ENCODE results near the gene EIF2B4. TPM values are rescaled to one million over a fixed set of nuclear protein-coding genes. Genes with fewer than 3 reads are reported as not detected.

Gene EIF2B4
- total and polyA plus RNA-seq, 2 of the 13 experiments (the other 11 are each of a cell fraction or from before 2014, with no cell fraction given), result 91.5 to 96.4 TPM

GRCh38 chr2:27322766-27323595 lies 47.2 kb downstream of the EIF2B4 start, which contains the start of gene MPV17 (continued):
- peak; percentile 95 for TF ChIP-seq MXD1 (CRISPR knock-in tag; IDR thresholded peaks at IDR 0.05)
- peak; percentile 94 for TF ChIP-seq ARID4A (CRISPR knock-in tag; IDR thresholded peaks at IDR 0.05; ENCODE audit: borderline replicate concordance)
- TF ChIP-seq ATF4 (CRISPR knock-in tag; IDR thresholded peaks at IDR 0.05), result no peak
- TF ChIP-seq ZC3H4 (CRISPR knock-in tag; IDR thresholded peaks at IDR 0.05; ENCODE audit: borderline replicate concordance), result peak; percentile 59
- TF ChIP-seq ZKSCAN5 (CRISPR knock-in tag; IDR thresholded peaks at IDR 0.05), result no peak
- no peak for TF ChIP-seq ZNF549 (CRISPR knock-in tag; IDR thresholded peaks at IDR 0.05)
- peak; percentile 96 for TF ChIP-seq MIER3 (CRISPR knock-in tag; IDR thresholded peaks at IDR 0.05; ENCODE audit: borderline replicate concordance)
- no peak for TF ChIP-seq ZNF775 (CRISPR knock-in tag; IDR thresholded peaks at IDR 0.05; ENCODE audit: borderline replicate concordance)
- peak; percentile 88 for TF ChIP-seq GTF2F1 (IDR thresholded peaks at IDR 0.05; ENCODE audit: low read length)
- peak; percentile 64 for TF ChIP-seq NFYC (CRISPR knock-in tag; IDR thresholded peaks at IDR 0.05)
- TF ChIP-seq DPF2 (CRISPR knock-in tag; IDR thresholded peaks at IDR 0.05; ENCODE audit: borderline replicate concordance, low read depth), result no peak
- TF ChIP-seq NFATC3 (CRISPR knock-in tag; IDR thresholded peaks at IDR 0.05), result no peak
- TF ChIP-seq POGZ (CRISPR knock-in tag; IDR thresholded peaks at IDR 0.05), result peak; percentile 76
- TF ChIP-seq ZSCAN31 (CRISPR knock-in tag; IDR thresholded peaks at IDR 0.05; ENCODE audit: low read depth), result peak; percentile 92
- TF ChIP-seq NFE2L2 (IDR thresholded peaks at IDR 0.05; ENCODE audit: low read length), result no peak; the same call in 1 of the 2 replicates
- TF ChIP-seq ZMYM4 (CRISPR knock-in tag; IDR thresholded peaks at IDR 0.05), result peak; percentile 91
- TF ChIP-seq ZNF101 (CRISPR knock-in tag; IDR thresholded peaks at IDR 0.05; ENCODE audit: borderline replicate concordance, low read depth), result no peak
- TF ChIP-seq ZNF639 (CRISPR knock-in tag; conservative IDR thresholded peaks at IDR 0.05), result no peak
- TF ChIP-seq JDP2 (CRISPR knock-in tag; IDR thresholded peaks at IDR 0.05; ENCODE audit: borderline replicate concordance), result no peak
- TF ChIP-seq ZNF337 (CRISPR knock-in tag; IDR thresholded peaks at IDR 0.05; ENCODE audit: borderline replicate concordance, low read depth), result peak; percentile 25; the same call in 1 of the 2 replicates
- TF ChIP-seq ZNF431 (CRISPR knock-in tag; IDR thresholded peaks at IDR 0.05; ENCODE audit: borderline replicate concordance, low read depth), result 0 out of 2 replicates have a peak, but pooled peaks have one; percentile 65
- TF ChIP-seq ZNF138 (CRISPR knock-in tag; IDR thresholded peaks at IDR 0.05; ENCODE audit: low read depth), result 0 out of 2 replicates have a peak, but pooled peaks have one; percentile 20
- peak; percentile 99 for TF ChIP-seq RBM22 (optimal IDR thresholded peaks at IDR 0.05; ENCODE audit: low read length)
